ENCODE data around the gene ARID3A. TPM values are rescaled to one million over a fixed set of nuclear protein-coding genes. Genes with fewer than 3 reads are reported as not detected.

Gene ARID3A
- total RNA-seq, 2 experiments from 2014 or later, result 9.9 to 21.6 TPM

DNA sequence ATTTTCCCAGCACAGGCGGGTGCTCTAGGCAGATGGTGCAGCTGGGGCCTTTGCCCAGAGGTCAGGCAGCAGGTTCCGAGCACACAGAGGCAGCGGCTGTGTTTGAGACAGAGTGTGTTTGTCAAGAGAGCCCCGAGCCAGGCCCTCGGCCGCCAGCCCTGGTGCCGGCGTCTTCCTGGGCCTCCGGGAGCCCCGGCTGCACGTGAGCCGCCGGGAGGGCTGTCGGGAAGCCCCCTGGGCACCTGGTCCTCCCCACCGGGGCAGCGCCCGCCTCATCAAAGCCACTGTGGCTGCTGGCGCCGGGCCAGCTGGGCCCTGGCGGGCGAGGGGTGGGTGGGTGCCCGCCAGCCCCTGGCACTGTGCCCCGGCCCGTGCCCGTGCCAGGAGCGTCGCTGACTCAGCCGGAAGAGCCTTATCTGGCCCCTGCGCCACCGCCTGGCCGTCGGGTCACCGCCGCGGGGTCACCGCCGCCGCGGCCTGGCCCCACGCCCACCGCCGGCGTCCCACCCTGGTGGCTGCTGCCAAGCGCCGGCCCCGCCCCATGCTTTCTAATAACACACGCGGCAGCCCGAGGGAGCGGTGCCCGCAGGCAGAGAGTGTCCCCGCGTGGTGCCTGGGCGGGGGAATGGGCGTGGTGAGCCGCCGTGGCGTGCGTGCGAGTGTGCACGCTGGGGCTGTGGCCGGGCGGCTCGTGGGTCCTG is 14.9 kb downstream of the ARID3A start:
- Histone ChIP-seq H3K27ac (ENCODE audit: low read depth, low read length, poor library complexity, severe bottlenecking) (no peak overlapping the region), H2AFZ (ENCODE audit: low read length) (no peak overlapping the region), H3K79me2 (ENCODE audit: insufficient read depth, low read depth, low read length) (no peaks in the 10 kb centered on the region), H3K4me3 (ENCODE audit: low read depth, low read length, poor library complexity, severe bottlenecking) (no peak overlapping the region), H4K20me1 (ENCODE audit: insufficient read depth, low read length) (no peaks in the 10 kb centered on the region), H3K9me2 (ENCODE audit: insufficient read depth, low read length) (no peaks in the 10 kb centered on the region), H3K36me3 (ENCODE audit: insufficient read depth, low read length) (no peaks in the 10 kb centered on the region), H3K9me3 (ENCODE audit: low read length) (no peaks in the 10 kb centered on the region), H3K4me1 (ENCODE audit: insufficient read depth, low read length, poor library complexity, severe bottlenecking) (no peaks in the 10 kb centered on the region), H3K4me2 (ENCODE audit: low read length) (no peak overlapping the region)
- intact Hi-C loops (cut with micrococcal nuclease; ENCODE audit: unreplicated experiment), result no loop called here
- POLR2A ChIA-PET, result no interaction called here
- no peak for TF ChIP-seq EZH2phosphoT487 (IDR thresholded peaks at IDR 0.05; ENCODE audit: borderline replicate concordance, low read depth, low read length)
- TF ChIP-seq, protein P1, sequence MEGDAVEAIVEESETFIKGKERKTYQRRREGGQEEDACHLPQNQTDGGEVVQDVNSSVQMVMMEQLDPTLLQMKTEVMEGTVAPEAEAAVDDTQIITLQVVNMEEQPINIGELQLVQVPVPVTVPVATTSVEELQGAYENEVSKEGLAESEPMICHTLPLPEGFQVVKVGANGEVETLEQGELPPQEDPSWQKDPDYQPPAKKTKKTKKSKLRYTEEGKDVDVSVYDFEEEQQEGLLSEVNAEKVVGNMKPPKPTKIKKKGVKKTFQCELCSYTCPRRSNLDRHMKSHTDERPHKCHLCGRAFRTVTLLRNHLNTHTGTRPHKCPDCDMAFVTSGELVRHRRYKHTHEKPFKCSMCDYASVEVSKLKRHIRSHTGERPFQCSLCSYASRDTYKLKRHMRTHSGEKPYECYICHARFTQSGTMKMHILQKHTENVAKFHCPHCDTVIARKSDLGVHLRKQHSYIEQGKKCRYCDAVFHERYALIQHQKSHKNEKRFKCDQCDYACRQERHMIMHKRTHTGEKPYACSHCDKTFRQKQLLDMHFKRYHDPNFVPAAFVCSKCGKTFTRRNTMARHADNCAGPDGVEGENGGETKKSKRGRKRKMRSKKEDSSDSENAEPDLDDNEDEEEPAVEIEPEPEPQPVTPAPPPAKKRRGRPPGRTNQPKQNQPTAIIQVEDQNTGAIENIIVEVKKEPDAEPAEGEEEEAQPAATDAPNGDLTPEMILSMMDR (conservative IDR thresholded peaks at IDR 0.05; ENCODE audit: low read length), result no peak
- no peak for DNase-seq (ENCODE audit: low spot score)
- CTCF ChIA-PET (ENCODE audit: unreplicated experiment), result no interaction called here
- no TSS peak for BruUV-seq (replicated peaks)

GRCh38 chr19:941292-942132 is 15.7 kb downstream of the ARID3A start:
- POLR2A ChIA-PET, result no interaction called here
- CTCF ChIA-PET (ENCODE audit: unreplicated experiment), result no interaction called here
- H3K9me2 ChIP-seq (ENCODE audit: insufficient read depth, low read length), result no peaks in the 10 kb centered on the region
- H4K20me1 ChIP-seq (ENCODE audit: insufficient read depth, low read length), result no peaks in the 10 kb centered on the region
- no peak overlapping the region for H3K4me3 ChIP-seq (ENCODE audit: low read depth, low read length, poor library complexity, severe bottlenecking)
- no peaks in the 10 kb centered on the region for H3K36me3 ChIP-seq (ENCODE audit: insufficient read depth, low read length)
- no peak overlapping the region for H3K4me2 ChIP-seq (ENCODE audit: low read length)
- intact Hi-C loops (cut with micrococcal nuclease; ENCODE audit: unreplicated experiment), result no loop called here
- no peak for DNase-seq (ENCODE audit: low spot score)
- TF ChIP-seq EZH2phosphoT487 (IDR thresholded peaks at IDR 0.05; ENCODE audit: borderline replicate concordance, low read depth, low read length), result no peak
- TF ChIP-seq, protein P1 (conservative IDR thresholded peaks at IDR 0.05; ENCODE audit: low read length), result no peak
- H3K4me1 ChIP-seq (ENCODE audit: insufficient read depth, low read length, poor library complexity, severe bottlenecking), result no peaks in the 10 kb centered on the region
- no peak overlapping the region for H3K27ac ChIP-seq (ENCODE audit: low read depth, low read length, poor library complexity, severe bottlenecking)
- H2AFZ ChIP-seq (ENCODE audit: low read length), result no peak overlapping the region
- BruUV-seq (replicated peaks), result no TSS peak
- no peaks in the 10 kb centered on the region for H3K9me3 ChIP-seq (ENCODE audit: low read length)
- no peaks in the 10 kb centered on the region for H3K79me2 ChIP-seq (ENCODE audit: insufficient read depth, low read depth, low read length)
